ENCODE measurements around the gene ABHD14A. TPM values are rescaled to one million over a fixed set of nuclear protein-coding genes. Genes with fewer than 3 reads are reported as not detected.

The ABHD14A gene
- total RNA-seq, 4 donors from 2014 or later = 20.1 to 52.7 (median 22.6) TPM

- Histone ChIP-seq H3K27me3 (no peaks in the 10 kb centered on the region), H3K27ac (peak overlapping the region in 3 of 4 donors; percentile 38 to 78 (median 74)), H3K9me3 (no peaks in the 10 kb centered on the region), H3K4me3 (no peak overlapping the region), H3K4me1 (peaks cover 0 to 39% (median 10%) of the 10 kb centered on the region in 4 donors), H3K36me3 (no peaks in the 10 kb centered on the region)
- DNase-seq (ENCODE audit: low spot score in 2 of 2) = no peak
- 54 to 57% methylated on average over 5 to 6 of the region's 12 CpGs for WGBS, 2 donors
- TF ChIP-seq EP300 (IDR thresholded peaks at IDR 0.05) = peak in 1 of 2 donors; percentile 44
- no peak for TF ChIP-seq CTCF (IDR thresholded peaks at IDR 0.05)
- TF ChIP-seq POLR2A (IDR thresholded peaks at IDR 0.05) = no peak
These were observed 53.7 kb downstream of the ABHD14A start for GRCh38 chr3:52028572-52028971.

GRCh38 chr3:52029053-52029452 lies 54.2 kb downstream of the ABHD14A start:
- DNase-seq (ENCODE audit: low spot score in 2 of 2) = no peak

GRCh38 chr3:52029535-52029934 lies 54.7 kb downstream of the ABHD14A start:
- Histone ChIP-seq H3K27me3 (no peaks in the 10 kb centered on the region), H3K4me1 (peaks cover 0 to 30% (median 10%) of the 10 kb centered on the region in 4 donors), H3K4me3 (no peak overlapping the region), H3K36me3 (no peaks in the 10 kb centered on the region), H3K9me3 (no peaks in the 10 kb centered on the region), H3K27ac (peak overlapping the region in 2 of 4 donors; percentile 74 to 78)
- 67 to 89% methylated on average over 5 to 10 of the region's 10 CpGs for WGBS, 2 donors
- TF ChIP-seq POLR2A (IDR thresholded peaks at IDR 0.05) (no peak), EP300 (IDR thresholded peaks at IDR 0.05) (no peak), CTCF (IDR thresholded peaks at IDR 0.05) (no peak)
- no peak for DNase-seq (ENCODE audit: low spot score in 2 of 2)

More at GRCh38 chr3:52029053-52029452, 54.2 kb downstream of the ABHD14A start:
- H3K36me3 ChIP-seq = no peaks in the 10 kb centered on the region
- no peaks in the 10 kb centered on the region for H3K27me3 ChIP-seq
- H3K4me1 ChIP-seq = peaks cover 0 to 35% (median 10%) of the 10 kb centered on the region in 4 donors
- TF ChIP-seq EP300 (IDR thresholded peaks at IDR 0.05) (no peak), CTCF (IDR thresholded peaks at IDR 0.05) (no peak), POLR2A (IDR thresholded peaks at IDR 0.05) (no peak)
- 69 to 71% methylated on average over 6 to 8 of the region's 9 CpGs for WGBS, 2 donors
- H3K9me3 ChIP-seq = no peaks in the 10 kb centered on the region
- H3K27ac ChIP-seq = peak overlapping the region in 3 of 4 donors; percentile 38 to 78 (median 74)
- no peak overlapping the region for H3K4me3 ChIP-seq

Small RNAs within 50 kb of the gene (small RNA-seq; reads per million reads assigned to genes)
- gene AC115284.1 = not detected

Other genes with a start within 250 kb of the ABHD14A start
- not detected for gene IQCF6, start 195.8 kb upstream of the ABHD14A start, total RNA-seq
- gene IQCF2, start 113.4 kb upstream of the ABHD14A start, total RNA-seq = not detected
- gene IQCF5, start 99.5 kb upstream of the ABHD14A start, total RNA-seq = not detected
- gene IQCF1, start 71.7 kb upstream of the ABHD14A start, total RNA-seq = not detected
- 10 to 100 TPM; 14.9 to 32.9 (median 21.3) TPM for gene RRP9, start 33.2 kb upstream of the ABHD14A start, total RNA-seq
- gene PARP3, start 32.7 kb upstream of the ABHD14A start, total RNA-seq = 10 to 100 TPM; 19.9 to 55.9 (median 40.6) TPM
- 1 to 10 TPM in 1 of 4 donors, under 1 TPM in 1, not detected in 2; 0.87 to 1.0 TPM for gene GPR62, start 19.7 kb upstream of the ABHD14A start, total RNA-seq
- gene PCBP4, start 7.6 kb upstream of the ABHD14A start, total RNA-seq = 1,000 to 10,000 TPM in 2 of 4 donors, 100 to 1,000 TPM in 2; 838 to 1,216 (median 1,000) TPM
- 10 to 100 TPM; 37.5 to 61.4 (median 50.0) TPM for gene ABHD14B, start 1.0 kb upstream of the ABHD14A start, total RNA-seq
- 10 to 100 TPM; 32.2 to 61.0 (median 45.6) TPM for gene ACY1, start 8.5 kb downstream of the ABHD14A start, total RNA-seq
- gene RPL29, start 20.8 kb downstream of the ABHD14A start, total RNA-seq = 1,000 to 10,000 TPM in 3 of 4 donors, 100 to 1,000 TPM in 1; 809 to 1,472 (median 1,336) TPM
- 10 to 100 TPM in 3 of 4 donors, 1 to 10 TPM in 1; 8.1 to 15.0 (median 11.5) TPM for gene DUSP7, start 81.5 kb downstream of the ABHD14A start, total RNA-seq
- gene POC1A, start 179.4 kb downstream of the ABHD14A start, total RNA-seq = 1 to 10 TPM in 3 of 4 donors, under 1 TPM in 1; 0.84 to 3.1 (median 2.4) TPM
- gene ALAS1, start 223.1 kb downstream of the ABHD14A start, total RNA-seq = 10 to 100 TPM; 26.1 to 37.1 (median 32.0) TPM

Data from tibial nerve (tissue), 4 donors.